GM12892 (cell line): ENCODE results near the gene ZNF497.

Source experiments
- POLR2A ChIP-seq: IDR thresholded peaks from 2 replicates; pipeline ENCODE4 v1.6.1; 2011; ENCODE audit warnings: low read depth, low read length, control low read depth
- POLR2AphosphoS5 ChIP-seq: IDR thresholded peaks from 2 replicates; pipeline ENCODE4 v1.6.1; 2011; ENCODE audit warnings: low read depth, low read length, control low read depth
- TAF1 ChIP-seq: IDR thresholded peaks from 2 replicates; pipeline ENCODE4 v1.6.1; 2011; ENCODE audit warnings: low read depth, mild to moderate bottlenecking, control low read depth, low read length, borderline replicate concordance

DNA sequence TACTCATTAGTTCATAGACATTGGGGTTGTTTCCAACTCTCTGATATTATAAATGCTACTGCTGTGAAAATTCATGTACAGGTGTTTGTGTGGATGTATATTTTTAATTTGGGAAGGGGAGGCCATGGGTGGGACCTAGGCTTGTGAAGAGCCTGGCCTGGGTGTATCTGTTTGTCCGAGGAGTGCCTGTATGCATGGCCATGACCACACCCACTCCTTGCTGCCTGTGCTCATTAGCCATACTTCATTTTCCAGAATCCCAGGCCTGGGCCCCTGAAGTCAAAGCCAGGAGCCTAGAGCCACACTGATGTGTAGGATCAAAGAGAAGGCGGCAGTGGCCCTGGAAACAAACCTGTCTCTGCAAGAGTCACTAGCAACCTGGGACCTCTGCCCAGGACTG is 47.0 kb downstream of the ZNF497 start:
- TF ChIP-seq TAF1 (no peak), POLR2A (0 out of 2 replicates have a peak, but pooled peaks have one; percentile 6), POLR2AphosphoS5 (no peak)
